SIG-M5 treated with dmso at 0.1 percent for 504 hours (cell line): ENCODE results near the gene NCL.

Source experiments
- DNase-seq: peaks from one replicate; lab custom pipeline; 2025; ENCODE audit not compliant: unreplicated experiment; lab: John Stamatoyannopoulos, UW

NCL gene, protein sequence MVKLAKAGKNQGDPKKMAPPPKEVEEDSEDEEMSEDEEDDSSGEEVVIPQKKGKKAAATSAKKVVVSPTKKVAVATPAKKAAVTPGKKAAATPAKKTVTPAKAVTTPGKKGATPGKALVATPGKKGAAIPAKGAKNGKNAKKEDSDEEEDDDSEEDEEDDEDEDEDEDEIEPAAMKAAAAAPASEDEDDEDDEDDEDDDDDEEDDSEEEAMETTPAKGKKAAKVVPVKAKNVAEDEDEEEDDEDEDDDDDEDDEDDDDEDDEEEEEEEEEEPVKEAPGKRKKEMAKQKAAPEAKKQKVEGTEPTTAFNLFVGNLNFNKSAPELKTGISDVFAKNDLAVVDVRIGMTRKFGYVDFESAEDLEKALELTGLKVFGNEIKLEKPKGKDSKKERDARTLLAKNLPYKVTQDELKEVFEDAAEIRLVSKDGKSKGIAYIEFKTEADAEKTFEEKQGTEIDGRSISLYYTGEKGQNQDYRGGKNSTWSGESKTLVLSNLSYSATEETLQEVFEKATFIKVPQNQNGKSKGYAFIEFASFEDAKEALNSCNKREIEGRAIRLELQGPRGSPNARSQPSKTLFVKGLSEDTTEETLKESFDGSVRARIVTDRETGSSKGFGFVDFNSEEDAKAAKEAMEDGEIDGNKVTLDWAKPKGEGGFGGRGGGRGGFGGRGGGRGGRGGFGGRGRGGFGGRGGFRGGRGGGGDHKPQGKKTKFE

GRCh38 chr2:231463698-231464575 is at the start of gene NCL:
Gene NCL, minus strand, starts transcription at chr2:231464484. Its CDS starts 131 bp downstream, at chr2:231464353.
- DNase-seq = peak; percentile 93

GRCh38 chr2:231513746-231514224 is 49.5 kb upstream of the NCL start:
- no peak for DNase-seq

DNA sequence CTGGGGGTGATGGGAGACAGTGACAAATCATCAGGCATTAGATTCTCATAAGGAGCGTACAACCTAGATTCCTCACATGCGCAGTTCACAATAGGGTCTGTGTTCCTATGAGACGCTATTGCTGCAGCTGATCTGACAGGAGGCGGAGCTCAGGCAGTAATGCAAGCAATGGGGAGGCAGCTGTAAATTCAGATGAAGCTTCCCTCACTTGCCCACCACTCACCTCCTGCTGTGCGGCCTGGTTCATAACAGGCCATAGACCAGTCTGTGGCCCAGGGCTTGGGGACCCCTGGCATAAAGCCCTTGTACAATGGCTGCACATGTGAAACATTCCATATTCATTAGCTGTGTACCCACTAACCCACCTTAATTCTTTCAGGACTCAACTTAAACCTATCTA is 47.9 kb upstream of the NCL start:
- DNase-seq = no peak

DNA sequence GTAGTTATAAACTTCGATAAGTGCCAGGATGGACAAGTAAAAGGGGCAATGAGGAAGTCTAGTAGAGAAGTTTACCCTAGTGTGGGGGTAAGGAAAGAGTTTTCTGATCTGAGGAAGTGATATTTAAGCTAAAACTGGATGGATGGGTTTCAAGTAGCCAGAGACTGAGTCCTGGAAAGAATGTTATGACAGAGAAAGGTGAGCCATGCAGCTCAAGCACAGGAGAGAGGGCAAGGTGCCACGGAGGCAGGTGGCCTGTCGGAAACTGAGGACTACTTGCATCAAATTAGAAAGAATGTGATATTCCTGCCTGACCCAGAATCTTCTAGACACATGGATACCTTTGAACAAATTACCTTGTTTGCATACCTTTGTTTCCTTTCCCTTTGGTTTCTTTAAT is 39.5 kb upstream of the NCL start:
- no peak for DNase-seq

DNA sequence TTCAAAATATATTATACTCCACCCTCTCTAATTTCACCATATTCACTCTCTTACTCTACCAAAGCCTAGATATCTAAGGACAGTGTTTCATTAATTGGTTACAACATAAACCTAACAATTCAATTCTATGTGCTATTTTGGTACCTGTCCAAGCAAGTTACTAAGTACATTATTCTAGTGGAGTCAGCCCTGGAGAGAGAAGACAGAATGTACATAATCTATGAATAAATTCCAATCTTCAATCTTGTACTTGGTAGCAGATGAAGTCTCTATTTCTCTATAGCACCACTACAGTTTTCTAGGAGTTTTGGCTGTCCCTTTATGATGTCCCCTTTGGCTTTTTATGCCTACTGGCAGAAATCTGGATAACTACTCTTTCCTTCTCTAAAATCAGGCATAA is 38.3 kb upstream of the NCL start:
- DNase-seq = no peak

DNA sequence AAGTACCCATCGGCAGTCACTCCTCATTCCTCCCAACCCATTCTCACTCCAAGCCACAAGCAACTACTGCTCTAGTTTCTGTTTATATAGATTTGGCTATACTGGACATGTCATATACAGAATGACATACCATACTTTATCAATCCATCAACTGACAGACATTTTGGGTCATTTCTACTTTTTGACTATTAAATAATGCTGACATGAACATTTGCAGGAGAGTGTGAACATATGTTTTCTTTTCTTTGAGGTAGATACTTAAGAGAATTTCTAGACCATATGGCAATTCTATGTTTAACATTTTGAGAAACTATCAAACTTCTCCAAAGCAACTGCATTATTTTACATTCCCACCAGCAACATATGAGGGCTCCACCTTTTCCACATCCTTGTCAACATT is 33.4 kb upstream of the NCL start:
- no peak for DNase-seq

DNA sequence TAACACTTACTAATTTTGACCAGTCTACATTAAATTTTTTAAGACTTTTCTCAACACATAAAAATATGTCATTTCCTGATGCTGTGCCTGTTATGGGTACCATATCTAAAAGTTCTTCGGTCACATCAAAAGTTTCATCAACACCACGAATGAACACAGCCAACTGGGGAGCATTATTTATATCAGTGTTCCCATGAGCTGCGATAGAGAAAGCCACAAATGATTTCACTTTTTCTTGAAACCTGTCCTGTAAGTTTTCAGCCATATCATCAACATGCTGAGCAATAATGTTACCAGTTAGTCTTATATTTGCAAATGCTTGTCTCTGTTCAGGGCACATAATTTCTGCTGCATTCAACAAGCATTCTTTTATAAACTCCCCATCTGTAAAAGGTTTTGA is 30.4 kb upstream of the NCL start:
- no peak for DNase-seq

GRCh38 chr2:231490801-231491200 is 26.5 kb upstream of the NCL start:
- no peak for DNase-seq

DNA sequence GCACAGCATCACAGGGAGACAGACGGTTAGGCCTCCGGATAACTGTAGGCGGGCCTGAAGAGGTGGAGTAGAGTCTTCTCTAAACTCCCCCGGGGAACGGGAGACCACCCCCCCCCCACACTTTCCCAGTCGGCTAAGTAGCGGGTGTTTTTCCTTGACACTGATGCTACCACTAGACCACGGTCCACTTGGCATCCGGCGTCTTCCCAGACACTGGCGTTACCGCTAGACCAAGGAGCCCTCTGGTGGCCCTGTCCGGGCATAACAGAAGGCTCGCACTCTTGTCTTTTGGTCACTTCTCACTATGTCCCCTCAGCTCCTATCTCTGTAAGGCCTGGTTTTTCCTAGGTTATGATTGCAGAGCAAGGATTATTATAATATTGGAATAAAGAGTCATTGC is 25.7 kb upstream of the NCL start:
- no peak for DNase-seq

DNA sequence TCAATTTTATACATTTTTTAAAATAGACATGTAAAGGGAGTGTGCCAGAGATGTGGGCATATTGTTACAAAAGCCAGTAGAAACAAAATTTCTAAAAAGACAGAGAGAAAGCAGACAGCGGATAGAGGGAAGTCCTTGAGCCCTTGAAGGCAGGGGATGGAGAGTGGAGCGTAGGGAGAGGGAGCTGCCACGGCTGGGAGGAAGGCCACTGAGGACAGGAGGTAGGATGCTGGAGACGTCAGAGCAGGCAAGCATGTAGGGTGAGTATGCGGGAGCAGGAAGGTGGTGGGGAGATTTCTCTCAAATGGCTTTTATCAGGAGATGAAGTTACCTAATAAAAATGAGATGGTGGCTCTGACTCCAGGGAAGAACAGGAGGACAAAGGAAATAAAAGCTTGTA is 24.0 kb upstream of the NCL start:
- no peak for DNase-seq

GRCh38 chr2:231486851-231487596 is 22.7 kb upstream of the NCL start:
- DNase-seq = no peak

GRCh38 chr2:231483398-231484329 is 19.4 kb upstream of the NCL start:
- DNase-seq = peak; percentile 60

DNA sequence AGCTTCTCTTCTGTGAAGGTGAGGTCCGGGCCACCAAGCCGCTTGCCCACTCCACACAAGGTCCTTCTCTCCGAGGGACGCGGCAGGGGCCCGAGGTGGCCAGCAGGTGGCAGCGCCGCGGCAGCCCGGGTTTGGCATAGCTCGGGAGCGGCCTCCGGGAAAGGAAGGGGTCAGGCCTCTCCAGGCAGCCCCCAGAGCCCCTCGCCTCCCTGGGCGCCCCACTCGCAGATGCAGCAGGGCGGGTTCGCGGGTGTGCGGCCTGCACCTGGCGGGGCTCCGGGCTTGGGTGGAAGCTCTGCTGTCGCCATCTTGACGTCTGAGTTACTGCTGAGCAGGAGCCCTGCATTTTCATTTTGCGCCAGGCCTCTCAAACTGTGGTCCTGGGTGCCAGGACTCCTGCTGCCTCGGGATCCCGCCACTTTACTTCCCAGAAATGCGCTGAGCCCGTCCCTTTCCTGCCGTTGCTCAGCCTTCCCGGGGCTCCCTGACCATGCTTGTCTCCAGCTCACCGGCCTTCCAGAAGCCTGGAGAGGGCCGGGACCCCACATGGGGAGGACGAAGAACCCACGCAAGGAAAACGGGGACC is 18.6 kb upstream of the NCL start:
- DNase-seq = peak; percentile 76

GRCh38 chr2:231480781-231481180 is 16.5 kb upstream of the NCL start:
- DNase-seq = no peak

DNA sequence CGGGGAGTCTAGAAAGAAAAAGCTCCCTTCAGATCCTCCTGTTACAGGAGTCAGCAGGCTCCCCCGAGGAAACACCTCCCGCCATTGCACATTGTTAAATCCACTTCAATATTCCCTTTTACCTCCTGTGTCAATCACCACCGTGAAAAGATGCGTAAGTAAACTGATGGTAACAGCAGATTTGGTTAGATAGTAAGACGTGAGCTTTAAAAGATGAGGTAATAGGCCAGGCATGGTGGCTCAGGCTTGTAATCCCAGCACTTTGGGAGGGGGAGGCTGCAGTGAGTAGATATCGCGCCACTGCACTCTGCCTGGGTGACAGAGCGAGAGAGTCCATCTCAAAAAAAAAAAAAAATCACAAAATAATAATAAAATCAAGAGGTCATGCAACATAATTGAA is 15.2 kb upstream of the NCL start:
- no peak for DNase-seq

DNA sequence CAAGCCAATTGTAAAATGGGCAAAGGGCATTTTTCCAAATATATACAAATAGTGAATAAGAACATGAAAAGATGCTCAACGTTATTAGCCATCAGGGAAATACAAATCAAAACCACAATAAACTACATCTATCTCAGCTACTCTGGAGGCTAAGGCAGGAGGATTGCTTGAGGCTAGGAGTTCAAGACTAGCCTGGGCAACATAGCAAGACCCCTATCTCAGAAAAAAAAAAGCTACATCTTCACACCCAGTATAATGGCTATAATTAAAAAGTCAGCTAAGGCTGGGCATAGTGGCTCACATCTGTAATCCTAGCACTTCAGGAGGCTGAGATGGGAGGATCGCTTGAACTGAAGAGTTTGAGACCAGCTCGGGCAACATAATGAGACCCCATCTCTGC is 12.6 kb upstream of the NCL start:
- no peak for DNase-seq

DNA sequence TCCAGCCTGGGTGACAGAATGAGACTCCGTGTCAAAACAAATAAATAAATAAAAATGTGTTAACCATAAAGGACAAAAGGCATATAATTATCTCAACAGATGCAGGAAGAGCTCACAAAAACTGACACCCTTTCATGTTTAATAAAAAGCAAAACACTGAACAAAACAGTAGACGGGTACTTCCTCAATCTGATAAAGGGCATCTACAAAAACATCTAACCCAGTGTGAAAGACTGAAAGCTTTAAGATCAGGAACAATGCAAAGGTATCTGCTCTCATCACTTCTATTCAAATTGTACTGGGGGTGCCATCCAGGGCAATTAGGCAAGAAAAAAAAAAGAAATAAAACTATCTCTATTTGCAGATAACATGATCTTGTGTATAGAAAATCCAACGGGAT is 11.7 kb upstream of the NCL start:
- DNase-seq = no peak

DNA sequence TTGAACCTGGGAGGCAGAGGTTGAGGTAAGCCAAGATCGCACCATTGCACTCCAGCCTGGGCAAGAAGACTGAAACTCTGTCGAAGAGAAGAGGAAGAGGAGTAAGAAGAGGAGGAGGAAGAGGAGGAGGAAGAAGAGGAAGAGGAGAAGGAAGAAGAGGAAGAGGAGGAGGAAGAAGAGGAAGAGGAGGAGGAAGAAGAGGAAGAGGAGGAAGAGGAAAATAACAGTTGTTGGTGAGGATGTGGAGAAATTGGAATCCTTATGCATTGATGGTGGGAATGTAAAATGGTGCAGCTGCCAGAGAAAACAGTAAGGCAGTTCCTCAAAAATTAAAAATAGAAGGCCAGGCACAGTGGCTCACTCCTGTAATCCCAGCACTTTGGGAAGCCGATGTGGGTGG is 8.5 kb upstream of the NCL start:
- DNase-seq = no peak

DNA sequence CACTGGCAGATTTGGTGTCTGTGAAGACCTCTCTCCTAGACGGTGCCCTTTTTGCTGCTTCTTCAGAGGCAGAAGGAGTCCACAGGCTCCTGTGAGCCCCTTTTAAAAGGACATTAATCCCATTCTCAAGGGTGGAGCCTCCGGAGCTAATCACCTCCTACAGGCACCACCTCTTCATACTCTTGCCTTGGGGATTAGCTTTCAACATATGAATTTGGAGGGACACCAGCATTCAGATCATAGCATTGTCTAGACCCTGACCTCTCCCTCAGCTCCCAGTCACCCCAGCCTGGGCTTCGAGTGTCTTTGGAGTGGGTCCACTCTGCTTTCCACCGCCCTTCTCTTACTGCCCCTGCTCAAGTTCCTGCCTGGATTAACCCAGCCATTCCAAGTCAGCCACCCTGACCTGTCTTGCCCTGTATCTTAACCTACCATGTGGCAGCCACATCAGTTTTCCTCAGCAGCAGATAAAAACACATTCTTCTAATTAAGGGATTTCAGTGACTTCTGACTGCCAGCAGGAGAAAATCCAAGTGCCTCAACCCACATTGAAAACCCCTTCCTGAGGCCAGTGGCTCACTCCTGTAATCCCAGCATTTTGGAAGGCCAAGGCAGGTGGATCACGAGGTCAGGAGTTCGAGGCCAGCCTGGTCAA is 6.1 kb upstream of the NCL start:
- DNase-seq = no peak
